Activated CD4-positive, alpha-beta T cell treated with anti-CD3 and anti-CD28 coated beads, Interleukin-2, amount 50 U/mL, for 16 hours (primary cell): ENCODE results near the gene JAM2.
"Not testable (repeated sequence)": the region's sequence is repeated elsewhere in the genome, so short reads cannot be mapped to it uniquely, and the experiment has no call there.

Experiments used
- DNase-seq: peaks from one replicate; pipeline ENCODE4 v3.0.0-alpha.2; 2020

The JAM2 gene, protein sequence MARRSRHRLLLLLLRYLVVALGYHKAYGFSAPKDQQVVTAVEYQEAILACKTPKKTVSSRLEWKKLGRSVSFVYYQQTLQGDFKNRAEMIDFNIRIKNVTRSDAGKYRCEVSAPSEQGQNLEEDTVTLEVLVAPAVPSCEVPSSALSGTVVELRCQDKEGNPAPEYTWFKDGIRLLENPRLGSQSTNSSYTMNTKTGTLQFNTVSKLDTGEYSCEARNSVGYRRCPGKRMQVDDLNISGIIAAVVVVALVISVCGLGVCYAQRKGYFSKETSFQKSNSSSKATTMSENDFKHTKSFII

GRCh38 chr21:25638660-25639550 is at the start of gene JAM2:
Gene JAM2 (plus strand): TSS chr21:25639258. CDS start chr21:25639822, 564 bp downstream.
- DNase-seq, result peak; percentile 24

GRCh38 chr21:25589887-25590286 is 49.2 kb upstream of the JAM2 start:
- DNase-seq, result no peak

DNA sequence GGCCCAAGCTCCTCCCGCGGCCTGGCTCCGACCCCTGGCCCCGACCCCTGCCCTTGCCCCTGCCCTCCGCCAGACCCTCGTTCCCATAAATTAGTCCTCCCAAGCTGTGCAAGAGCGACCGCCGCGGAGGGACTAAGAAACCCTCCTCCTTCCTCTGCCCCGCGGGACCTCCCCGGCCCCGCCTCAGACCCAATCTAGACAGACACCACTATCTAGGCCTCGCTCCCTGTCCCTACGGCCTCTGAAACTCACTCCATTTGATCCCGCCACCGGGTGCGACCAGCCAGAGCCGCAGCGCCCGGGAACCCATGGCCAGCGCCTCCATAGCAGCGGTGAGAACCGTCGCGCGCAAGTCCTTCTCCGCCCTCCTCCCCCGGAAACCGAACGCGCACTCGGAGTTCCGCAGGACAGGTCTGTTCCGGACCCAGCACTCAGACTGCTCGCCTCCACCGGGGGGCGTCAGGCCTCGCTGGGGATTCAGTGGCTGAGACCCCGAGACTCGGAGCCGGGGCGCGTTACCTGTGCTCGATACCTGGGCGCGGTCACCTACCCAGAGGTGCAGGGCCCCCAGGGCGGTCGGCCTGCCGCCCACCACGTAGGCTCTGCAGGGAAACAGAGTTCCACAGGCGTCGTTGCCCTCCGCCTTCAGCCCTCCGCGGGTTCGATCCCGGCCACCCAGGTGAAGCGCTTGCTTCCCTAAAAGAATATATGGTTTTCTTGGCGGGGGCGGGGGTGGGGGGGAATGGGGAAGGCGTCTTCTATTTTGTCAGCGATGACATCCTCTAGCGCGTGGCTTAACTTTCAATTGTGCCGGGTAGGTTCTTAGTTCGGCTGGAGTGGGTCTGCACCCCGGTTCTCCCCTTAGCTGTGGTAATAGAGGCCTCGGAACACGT is 31.7 kb upstream of the JAM2 start, which contains the start of gene MRPL39:
MRPL39 (minus strand) TSS at position 331 of the 893 bp plus-strand sequence; CDS start at position 325, 6 bp downstream.
- peak; percentile 93 for DNase-seq

GRCh38 chr21:25608044-25608737 is 30.9 kb upstream of the JAM2 start:
- DNase-seq, result peak; percentile 84

DNA sequence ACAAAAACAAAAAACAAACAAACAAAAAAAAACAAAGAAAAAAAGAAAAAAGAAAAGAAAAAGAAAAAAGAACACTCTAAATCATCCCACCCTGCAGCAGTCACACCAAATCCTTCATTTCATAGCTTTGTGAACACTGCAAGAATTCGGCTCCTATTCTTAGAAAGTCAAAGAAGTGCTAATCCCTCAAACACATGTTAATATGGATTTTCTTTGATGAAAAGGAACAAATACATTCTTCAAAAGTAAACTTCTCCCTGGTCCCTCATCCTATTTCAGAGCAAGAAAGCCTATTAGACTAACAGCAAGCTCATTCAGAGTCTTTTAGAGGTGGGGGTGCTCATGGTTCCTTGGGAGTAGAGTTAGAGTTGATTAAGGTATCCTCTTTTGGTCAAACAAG is 24.6 kb upstream of the JAM2 start:
- no peak for DNase-seq

GRCh38 chr21:25615880-25616279 is 23.2 kb upstream of the JAM2 start:
- no peak for DNase-seq

DNA sequence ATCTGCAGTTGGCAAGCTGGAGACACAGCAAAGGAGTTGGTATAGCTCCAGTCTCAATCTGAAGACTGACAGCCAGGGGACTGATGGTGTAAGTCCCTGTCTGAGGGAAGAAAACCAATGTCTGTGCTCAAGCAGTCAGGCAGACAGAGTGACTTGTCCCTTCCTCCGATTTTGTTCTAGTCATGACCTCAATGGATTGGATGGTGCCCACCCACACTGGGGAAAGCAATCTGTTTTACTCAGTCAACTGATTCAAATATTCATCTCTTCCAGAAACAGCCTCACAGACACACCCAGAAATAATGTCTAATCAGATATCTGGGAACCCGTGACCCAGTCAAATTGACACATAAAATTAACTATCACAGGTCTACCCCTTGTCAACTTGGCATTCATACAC is 19.9 kb upstream of the JAM2 start:
- DNase-seq, result no peak

DNA sequence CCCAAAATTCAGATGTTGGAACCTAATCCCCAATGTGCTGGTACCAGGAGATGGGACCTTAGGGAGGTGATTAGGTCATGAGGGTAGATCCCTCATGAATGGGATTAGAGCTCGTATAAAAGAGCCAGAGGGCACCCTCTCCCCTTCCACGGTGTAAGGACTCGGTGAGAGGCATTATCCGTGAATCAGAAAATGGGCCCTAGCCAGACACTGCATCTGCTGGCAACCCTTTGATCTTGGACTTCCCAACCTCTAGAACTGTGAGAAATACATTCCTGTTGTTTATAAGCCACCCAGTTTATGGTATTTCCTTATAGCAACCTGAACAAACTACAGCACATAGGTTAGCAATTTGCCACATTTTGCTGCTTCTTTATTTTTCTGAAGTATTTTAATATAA is 14.5 kb upstream of the JAM2 start:
- DNase-seq, result no peak

- no peak for DNase-seq
Measured at GRCh38 chr21:25625036-25625435, 14.0 kb upstream of the JAM2 start.

DNA sequence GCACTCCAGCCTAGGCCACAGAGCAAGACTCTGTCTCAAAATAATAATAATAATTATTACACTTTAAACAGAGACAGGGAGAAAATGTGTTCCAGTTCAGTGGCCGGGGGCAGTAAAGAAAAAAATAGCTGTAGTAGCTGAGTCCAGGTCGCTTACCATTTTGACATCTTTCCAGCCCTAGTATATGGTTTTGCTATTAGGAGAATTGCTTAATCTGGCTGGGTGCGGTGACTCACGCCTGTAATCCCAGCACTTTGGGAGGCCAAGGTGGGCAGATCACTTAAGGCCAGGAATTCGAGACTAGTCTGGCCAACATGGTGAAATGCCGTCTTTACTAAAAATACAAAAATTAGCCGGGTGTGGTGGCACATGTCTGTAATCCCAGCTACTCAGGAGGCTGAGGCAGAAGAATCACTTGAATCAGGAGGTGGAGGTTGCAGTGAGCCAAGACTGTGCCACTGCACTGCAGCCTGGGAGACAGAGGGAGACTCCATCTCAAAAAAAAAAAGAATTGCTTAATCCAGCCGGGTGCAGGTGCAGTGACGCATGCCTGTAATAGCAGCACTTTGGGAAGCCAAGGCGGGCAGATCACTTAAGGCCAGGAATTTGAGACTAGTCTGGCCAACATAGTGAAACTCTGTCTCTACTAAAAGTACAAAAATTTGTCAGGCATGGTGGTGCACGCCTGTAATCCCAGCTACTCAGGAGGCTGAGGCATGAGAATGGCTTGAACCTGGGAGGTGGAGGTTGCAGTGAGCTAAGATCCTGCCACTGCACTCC is 13.1 kb upstream of the JAM2 start:
- DNase-seq, result not testable (repeated sequence)

GRCh38 chr21:25626757-25627156 is 12.3 kb upstream of the JAM2 start:
- DNase-seq, result no peak

GRCh38 chr21:25632296-25632695 is 6.8 kb upstream of the JAM2 start:
- DNase-seq, result no peak

GRCh38 chr21:25635310-25635709 is 3.7 kb upstream of the JAM2 start:
- no peak for DNase-seq

DNA sequence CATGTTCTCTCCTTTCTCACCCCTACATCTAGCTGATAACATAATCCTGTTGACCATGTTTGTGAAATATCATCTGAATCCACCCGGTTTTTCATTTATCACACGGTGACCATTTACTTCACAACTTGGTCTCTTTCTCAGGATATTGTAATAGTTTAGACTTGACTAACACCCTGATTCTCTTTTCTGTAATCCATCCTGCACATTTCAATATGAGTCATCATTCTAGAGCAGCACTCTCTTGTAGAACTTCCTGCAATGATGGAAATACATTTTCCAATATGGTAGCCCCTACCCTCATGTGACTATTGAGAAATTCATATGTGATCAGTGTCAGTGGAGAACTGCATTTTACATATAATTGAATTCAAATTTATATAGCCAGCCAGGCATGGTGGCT is 2.3 kb upstream of the JAM2 start:
- peak; percentile 74 for DNase-seq

DNA sequence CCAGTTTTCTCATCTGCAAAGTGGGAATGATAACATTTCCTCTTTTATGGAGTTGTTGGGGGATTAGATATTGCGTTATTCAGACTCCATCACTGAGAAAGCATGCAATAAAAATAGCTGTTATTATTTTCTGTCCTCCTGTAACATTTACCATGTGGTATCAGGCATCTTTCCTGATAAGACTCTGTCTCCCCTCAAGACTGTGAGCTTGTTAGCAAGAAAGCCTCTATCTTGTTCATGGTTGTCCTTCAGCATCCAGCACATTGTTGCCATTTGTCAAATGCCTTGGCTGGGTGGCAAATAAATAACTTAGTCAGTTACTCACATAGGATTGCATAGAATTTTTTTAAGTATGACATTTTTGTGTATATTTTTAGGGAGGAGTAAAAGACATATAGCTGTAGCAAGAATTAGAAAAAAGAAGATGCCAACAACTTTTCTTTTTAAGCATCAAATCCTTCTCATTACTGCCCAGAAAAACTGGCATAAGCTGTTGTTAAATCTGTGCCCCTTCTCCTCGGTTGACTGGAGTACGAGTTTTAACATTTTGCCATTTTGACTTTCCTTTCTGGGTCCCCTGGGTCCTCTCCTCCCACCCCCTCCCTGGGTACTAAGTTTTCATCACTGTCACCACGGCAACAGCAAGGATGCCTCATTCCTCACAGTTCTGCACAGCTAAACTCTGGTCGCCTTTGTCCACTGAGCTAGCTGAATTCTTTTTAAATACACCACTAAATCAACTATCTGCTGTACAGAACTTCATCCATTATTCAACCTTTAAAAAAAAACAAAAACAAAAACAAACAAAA is 1.0 kb upstream of the JAM2 start:
- DNase-seq, result no peak

GRCh38 chr21:25639551-25640201 is 618 bp downstream of the JAM2 start:
- peak; percentile 41 for DNase-seq

DNA sequence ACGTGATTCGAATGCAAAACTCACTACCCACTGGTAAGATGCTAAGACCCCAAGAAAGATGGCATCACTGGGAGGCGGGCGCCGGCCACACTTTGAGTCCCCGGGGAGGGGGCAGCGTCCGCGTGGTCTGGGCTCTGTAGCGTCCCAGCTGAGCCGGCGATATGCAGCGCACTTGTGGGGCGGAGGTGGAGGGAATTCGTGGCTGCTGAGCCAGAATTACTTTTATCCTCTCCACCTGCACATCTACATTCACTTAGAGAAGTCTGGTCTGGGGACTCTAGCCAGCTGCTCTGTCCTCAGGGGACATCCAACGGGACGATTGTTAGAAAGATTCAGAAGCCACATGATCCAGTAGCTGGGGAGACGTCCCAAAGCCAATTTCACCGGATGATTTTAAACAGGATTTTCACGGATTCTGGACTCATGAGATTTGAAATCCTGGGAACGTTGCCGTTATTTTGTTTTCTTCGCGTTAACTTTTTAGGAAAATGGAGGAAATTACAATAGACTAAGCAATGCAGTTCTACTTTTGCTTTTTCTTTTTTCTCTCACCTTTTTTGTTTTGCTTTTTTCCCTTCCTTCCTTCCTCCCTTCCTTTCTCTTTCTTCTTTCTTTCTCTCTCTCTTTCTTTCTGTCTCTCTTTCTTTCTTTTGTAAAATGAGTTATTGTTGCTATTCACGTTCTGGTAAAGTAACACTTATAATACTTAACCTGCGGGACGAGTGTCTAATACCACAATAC is 1.3 kb downstream of the JAM2 start:
- no peak for DNase-seq

DNA sequence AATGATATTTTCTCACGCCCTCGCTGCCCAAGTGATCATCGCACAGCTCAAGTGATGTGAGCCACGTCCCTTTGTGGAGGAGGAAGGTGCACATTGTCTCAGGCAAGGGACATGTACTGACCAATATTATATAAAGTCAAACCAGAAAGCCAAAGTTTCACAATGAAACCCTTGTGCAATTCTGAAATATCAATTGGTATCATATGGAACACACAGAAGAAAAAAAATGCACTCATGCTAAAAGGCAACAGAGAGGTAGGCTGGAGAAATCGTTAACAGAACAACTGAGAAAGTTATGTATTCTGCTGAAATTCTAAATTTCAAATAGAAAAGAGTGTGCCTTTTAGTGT is 1.9 kb downstream of the JAM2 start:
- no peak for DNase-seq

DNA sequence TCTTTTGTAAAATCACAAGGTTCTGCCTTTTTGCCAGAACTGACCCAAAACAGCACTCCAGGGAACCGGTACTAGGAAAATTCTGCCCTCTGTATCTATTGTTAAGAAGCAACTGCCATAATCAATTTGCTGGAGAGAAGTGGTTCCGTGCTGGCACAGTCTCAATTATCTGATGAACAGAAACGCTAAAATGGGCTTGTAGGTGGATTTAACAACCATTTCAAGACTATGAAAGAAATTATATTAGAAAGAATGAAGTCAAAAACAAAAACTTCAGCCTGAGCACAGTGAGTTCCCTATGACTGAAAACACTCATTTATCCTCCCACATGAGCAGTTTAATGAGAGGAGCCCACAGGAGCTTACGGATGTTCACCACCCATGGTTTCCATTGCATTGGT is 4.4 kb downstream of the JAM2 start:
- DNase-seq, result no peak
